Neural cell (in vitro differentiated cells): Measurements from ENCODE around the gene RANBP10. TPM values are rescaled to one million over a fixed set of nuclear protein-coding genes. Genes with fewer than 3 reads are reported as not detected.

Source experiments
- H2AFZ ChIP-seq: fragments of 200-600, 300-800 bp; sonication (generic), shearing (Covaris generic); 2 replicates; pipeline ENCODE4 v1.6.0; 2014; ENCODE audit warnings: low read depth, mild to moderate bottlenecking, antibody characterized with exemption, low read length, moderate library complexity
- H3F3A ChIP-seq: fragments of 200-600 bp; shearing (Covaris generic); 2 replicates; pipeline ENCODE4 v1.6.1; 2016; ENCODE audit warnings: mild to moderate bottlenecking, moderate library complexity, mixed read lengths, antibody characterized with exemption, low read length; ENCODE audit not compliant: insufficient read depth, poor library complexity, severe bottlenecking
- H3K27ac ChIP-seq: fragments of 200-600, 300-800 bp; sonication (generic), shearing (Covaris generic); 2 replicates; pipeline ENCODE4 v1.5.1; 2014; ENCODE audit warnings: mild to moderate bottlenecking, low read length, moderate library complexity
- H3K27me3 ChIP-seq: fragments of 300-800, 200-600 bp; sonication (generic), shearing (Covaris generic); 2 replicates; pipeline ENCODE4 v1.6.0; 2014; ENCODE audit warnings: mild to moderate bottlenecking, low read depth, low read length, moderate library complexity; ENCODE audit not compliant: insufficient read depth
- H3K36me3 ChIP-seq: fragments of 300-800, 200-600 bp; sonication (generic), shearing (Covaris generic); 2 replicates; pipeline ENCODE4 v1.5.1; 2014; ENCODE audit warnings: mild to moderate bottlenecking, antibody characterized with exemption, low read length, moderate library complexity; ENCODE audit not compliant: insufficient read depth
- H3K4me2 ChIP-seq: fragments of 300-800, 200-600 bp; sonication (generic), shearing (Covaris generic); 2 replicates; pipeline ENCODE4 v1.6.0; 2014; ENCODE audit warnings: mild to moderate bottlenecking, low read length
- H3K4me3 ChIP-seq: fragments of 300-800, 200-600 bp; sonication (generic), shearing (Covaris generic); 2 replicates; pipeline ENCODE4 v1.5.1; 2014; ENCODE audit warnings: mild to moderate bottlenecking, low read length, moderate library complexity
- H3K79me2 ChIP-seq: fragments of 200-600 bp; shearing (Covaris generic); replicated peaks from 2 replicates; pipeline ENCODE4 v1.6.0; 2014; ENCODE audit warnings: mild to moderate bottlenecking, low read length, moderate library complexity; ENCODE audit not compliant: insufficient read depth
- H3K9ac ChIP-seq: fragments of 300-800, 200-600 bp; sonication (generic), shearing (Covaris generic); 2 replicates; pipeline ENCODE4 v1.6.1; 2016; ENCODE audit warnings: mild to moderate bottlenecking, low read length, mixed read lengths
- H3K9me2 ChIP-seq: fragments of 200-600 bp; shearing (Covaris generic); 2 replicates; pipeline ENCODE4 v1.6.1; 2016; ENCODE audit warnings: mild to moderate bottlenecking, low read length, mixed read lengths; ENCODE audit not compliant: insufficient read depth
- H3K9me3 ChIP-seq: fragments of 200-600, 300-800 bp; sonication (generic), shearing (Covaris generic); 2 replicates; pipeline ENCODE4 v1.6.1; 2016; ENCODE audit warnings: mild to moderate bottlenecking, mixed run types, low read length, moderate library complexity, mixed read lengths
- H4K20me1 ChIP-seq: fragments of 200-600 bp; shearing (Covaris generic); 2 replicates; pipeline ENCODE4 v1.6.1; 2016; ENCODE audit warnings: mild to moderate bottlenecking, mixed run types; ENCODE audit not compliant: insufficient read depth
- CTCF ChIP-seq: fragments of 450-650 bp; IDR thresholded peaks from 2 replicates; pipeline ENCODE4 v1.5.1; 2014; ENCODE audit warnings: antibody characterized with exemption, mild to moderate bottlenecking, moderate library complexity; ENCODE audit not compliant: poor library complexity, severe bottlenecking
- EP300 ChIP-seq: fragments of 450-650 bp; conservative IDR thresholded peaks from 2 replicates; pipeline ENCODE4 v1.6.1; 2014; ENCODE audit warnings: antibody characterized with exemption, mild to moderate bottlenecking, moderate library complexity; ENCODE audit not compliant: poor library complexity, severe bottlenecking
- EZH2 ChIP-seq: fragments of 200-600, 300-800 bp; shearing (Covaris generic), sonication (generic); IDR thresholded peaks from 2 replicates; pipeline ENCODE4 v1.6.1; 2014; ENCODE audit warnings: antibody characterized with exemption, low read length, borderline replicate concordance, mild to moderate bottlenecking; ENCODE audit not compliant: insufficient read depth, poor library complexity, severe bottlenecking
- MXI1 ChIP-seq: fragments of 450-650 bp; conservative IDR thresholded peaks from 2 replicates; pipeline ENCODE4 v1.6.1; 2014; ENCODE audit warnings: antibody characterized with exemption, mild to moderate bottlenecking; ENCODE audit not compliant: poor library complexity, severe bottlenecking
- POLR2AphosphoS5 ChIP-seq: IDR thresholded peaks from 2 replicates; pipeline ENCODE4 v1.6.1; 2012
- RAD21 ChIP-seq: fragments of 450-650 bp; conservative IDR thresholded peaks from 2 replicates; pipeline ENCODE4 v1.6.1; 2014; ENCODE audit warnings: antibody characterized with exemption, mild to moderate bottlenecking, moderate library complexity
- SMC3 ChIP-seq: fragments of 450-650 bp; conservative IDR thresholded peaks from 2 replicates; pipeline ENCODE4 v1.6.1; 2014; ENCODE audit warnings: antibody characterized with exemption, mild to moderate bottlenecking, moderate library complexity; ENCODE audit not compliant: poor library complexity
- TAF1 ChIP-seq: IDR thresholded peaks from 2 replicates; pipeline ENCODE4 v1.6.1; 2012; ENCODE audit warnings: low read depth
- polyA plus RNA-seq: library from polyadenylated mRNA; depleted of rRNA; stranded (reverse); fragments of >200 nt; gene quantifications from 2 replicates; pipeline ENCODE4 v1.2.3, GENCODE V29; 2014
- TF ChIP-seq, protein P1 (sequence below): IDR thresholded peaks from 2 replicates; pipeline ENCODE4 v1.6.1; 2012; ENCODE audit warnings: borderline replicate concordance

Gene RANBP10
- polyA plus RNA-seq, 1 donor from 2014 or later, result 10.9 TPM

- H3K27me3 ChIP-seq, result no peaks in the 10 kb centered on the region
- peaks cover 52% of the 10 kb centered on the region for H3K79me2 ChIP-seq
- no peaks in the 10 kb centered on the region for H3K9me3 ChIP-seq
- no peaks in the 10 kb centered on the region for H3F3A ChIP-seq
- H4K20me1 ChIP-seq, result no peaks in the 10 kb centered on the region
- H3K36me3 ChIP-seq, result no peaks in the 10 kb centered on the region
- H3K4me2 ChIP-seq, result peak overlapping the region; percentile 78
- peak overlapping the region; percentile 87 for H3K27ac ChIP-seq
- H2AFZ ChIP-seq, result peak overlapping the region; percentile 73
- H3K9ac ChIP-seq, result peak overlapping the region; percentile 98
- no peaks in the 10 kb centered on the region for H3K9me2 ChIP-seq
- peak overlapping the region; percentile 80 for H3K4me3 ChIP-seq
- no peak for TF ChIP-seq POLR2AphosphoS5
- TF ChIP-seq, protein P1, sequence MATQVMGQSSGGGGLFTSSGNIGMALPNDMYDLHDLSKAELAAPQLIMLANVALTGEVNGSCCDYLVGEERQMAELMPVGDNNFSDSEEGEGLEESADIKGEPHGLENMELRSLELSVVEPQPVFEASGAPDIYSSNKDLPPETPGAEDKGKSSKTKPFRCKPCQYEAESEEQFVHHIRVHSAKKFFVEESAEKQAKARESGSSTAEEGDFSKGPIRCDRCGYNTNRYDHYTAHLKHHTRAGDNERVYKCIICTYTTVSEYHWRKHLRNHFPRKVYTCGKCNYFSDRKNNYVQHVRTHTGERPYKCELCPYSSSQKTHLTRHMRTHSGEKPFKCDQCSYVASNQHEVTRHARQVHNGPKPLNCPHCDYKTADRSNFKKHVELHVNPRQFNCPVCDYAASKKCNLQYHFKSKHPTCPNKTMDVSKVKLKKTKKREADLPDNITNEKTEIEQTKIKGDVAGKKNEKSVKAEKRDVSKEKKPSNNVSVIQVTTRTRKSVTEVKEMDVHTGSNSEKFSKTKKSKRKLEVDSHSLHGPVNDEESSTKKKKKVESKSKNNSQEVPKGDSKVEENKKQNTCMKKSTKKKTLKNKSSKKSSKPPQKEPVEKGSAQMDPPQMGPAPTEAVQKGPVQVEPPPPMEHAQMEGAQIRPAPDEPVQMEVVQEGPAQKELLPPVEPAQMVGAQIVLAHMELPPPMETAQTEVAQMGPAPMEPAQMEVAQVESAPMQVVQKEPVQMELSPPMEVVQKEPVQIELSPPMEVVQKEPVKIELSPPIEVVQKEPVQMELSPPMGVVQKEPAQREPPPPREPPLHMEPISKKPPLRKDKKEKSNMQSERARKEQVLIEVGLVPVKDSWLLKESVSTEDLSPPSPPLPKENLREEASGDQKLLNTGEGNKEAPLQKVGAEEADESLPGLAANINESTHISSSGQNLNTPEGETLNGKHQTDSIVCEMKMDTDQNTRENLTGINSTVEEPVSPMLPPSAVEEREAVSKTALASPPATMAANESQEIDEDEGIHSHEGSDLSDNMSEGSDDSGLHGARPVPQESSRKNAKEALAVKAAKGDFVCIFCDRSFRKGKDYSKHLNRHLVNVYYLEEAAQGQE, result no peak
- no peak for TF ChIP-seq RAD21
- no peak for TF ChIP-seq EP300
- TF ChIP-seq MXI1, result no peak
These were observed 87.7 kb downstream of the RANBP10 start for GRCh38 chr16:67718668-67719047.

- Histone ChIP-seq H4K20me1 (peaks cover 5% of the 10 kb centered on the region), H3K9ac (no peak overlapping the region), H3K4me2 (no peak overlapping the region), H2AFZ (no peak overlapping the region), H3K4me3 (peak overlapping the region; percentile 80), H3K9me3 (no peaks in the 10 kb centered on the region), H3K27me3 (no peaks in the 10 kb centered on the region), H3K36me3 (no peaks in the 10 kb centered on the region), H3K9me2 (no peaks in the 10 kb centered on the region), H3K27ac (no peak overlapping the region), H3F3A (no peaks in the 10 kb centered on the region), H3K79me2 (peaks cover 67% of the 10 kb centered on the region)
- no peak for TF ChIP-seq RAD21
- no peak for TF ChIP-seq EZH2
- TF ChIP-seq EP300, result no peak
- TF ChIP-seq TAF1, result no peak
- TF ChIP-seq MXI1, result no peak
- TF ChIP-seq, protein P1, result no peak
- no peak for TF ChIP-seq POLR2AphosphoS5
- no peak for TF ChIP-seq CTCF
- TF ChIP-seq SMC3, result no peak
These were observed 90.3 kb downstream of the RANBP10 start for GRCh38 chr16:67716097-67716496.
